H1 (cell line): ENCODE measurements around the gene LIX1L. TPM values are rescaled to one million over a fixed set of nuclear protein-coding genes. Genes with fewer than 3 reads are reported as not detected.

ENCODE experiments used
- CTCF ChIA-PET: fragments of 300-600 bp; sonication (Branson Sonifier 250); formaldehyde crosslinking; loops from one replicate; lab custom pipeline; 2021; ENCODE audit not compliant: partially characterized antibody; lab: Charles Lee
- POLR2A ChIA-PET: fragments of 300-600 bp; sonication (Branson Sonifier 250); formaldehyde crosslinking; loops from one replicate; lab custom pipeline; 2021; ENCODE audit warnings: inconsistent platforms; ENCODE audit not compliant: partially characterized antibody; lab: Charles Lee
- DNase-seq, 2 experiments: peaks; one replicate each; pipeline versions ENCODE4 v3.0.0 to v3.0.0-alpha.2; 2010 to 2022; ENCODE audit warnings: low spot score in 2 of 2, low read depth in 1 of 2, mixed read lengths in 1 of 2
- FAIRE-seq: peaks from 2 replicates; lab custom pipeline; 2011; peaks lifted over from hg19 to GRCh38; lab: Jason Lieb, UNC
- H2AFZ ChIP-seq: 2 replicates; pipeline ENCODE4 v1.8.1; 2012; ENCODE audit warnings: low read length, inconsistent platforms
- H2AK5ac ChIP-seq: 2 replicates; pipeline ENCODE4 v1.6.1; 2013; ENCODE audit warnings: low read depth, low read length
- H2BK120ac ChIP-seq: replicated peaks from 2 replicates; pipeline ENCODE3; 2013; ENCODE audit warnings: low read depth, low read length, inconsistent platforms
- H2BK12ac ChIP-seq: 2 replicates; pipeline ENCODE4 v1.6.1; 2013; ENCODE audit warnings: low read depth, low read length
- H2BK15ac ChIP-seq: 2 replicates; pipeline ENCODE4 v1.6.1; 2013; ENCODE audit warnings: low read length
- H2BK20ac ChIP-seq: 2 replicates; pipeline ENCODE4 v1.6.1; 2013; ENCODE audit warnings: low read length
- H2BK5ac ChIP-seq: 2 replicates; pipeline ENCODE4 v1.6.1; 2013; ENCODE audit warnings: low read depth, low read length
- H3K14ac ChIP-seq: 2 replicates; pipeline ENCODE4 v1.6.1; 2013; ENCODE audit warnings: inconsistent platforms; ENCODE audit not compliant: insufficient read length
- H3K18ac ChIP-seq: 2 replicates; pipeline ENCODE4 v1.6.1; 2013; ENCODE audit warnings: low read length; ENCODE audit errors: extremely low read depth
- H3K23ac ChIP-seq: 2 replicates; pipeline ENCODE4 v1.6.1; 2013; ENCODE audit warnings: inconsistent platforms; ENCODE audit not compliant: insufficient read length
- H3K23me2 ChIP-seq: 2 replicates; pipeline ENCODE4 v1.6.1; 2013; ENCODE audit warnings: low read depth, low read length
- H3K27ac ChIP-seq: 2 replicates; pipeline ENCODE4 v1.6.1; 2011; ENCODE audit warnings: low read depth, low read length, inconsistent platforms
- H3K27me3 ChIP-seq, 4 experiments: replicated peaks in 1 of 4; 1 replicate in 1 of 4; 2 replicates in 3 of 4; pipeline versions ENCODE4 v1.6.1 to v1.8.1; 2011 to 2013; ENCODE audit warnings: low read length in 3 of 4, mild to moderate bottlenecking in 3 of 4, inconsistent platforms in 2 of 4, mixed read lengths in 2 of 4, moderate library complexity in 1 of 4; ENCODE audit not compliant: control insufficient read depth in 3 of 4, insufficient read depth in 3 of 4; ENCODE audit errors: extremely low read depth in 1 of 4
- H3K36me3 ChIP-seq, 4 experiments: 2 replicates each; pipeline versions ENCODE4 v1.6.1 to v1.8.1; 2011 to 2013; ENCODE audit warnings: mild to moderate bottlenecking in 4 of 4, low read length in 3 of 4, moderate library complexity in 2 of 4, control low read depth in 1 of 4, inconsistent platforms in 1 of 4; ENCODE audit not compliant: insufficient read depth in 4 of 4, control insufficient read depth in 2 of 4
- H3K4ac ChIP-seq: replicated peaks from 2 replicates; pipeline ENCODE3; 2013; ENCODE audit warnings: low read length, low read depth, mixed read lengths, inconsistent platforms; ENCODE audit not compliant: insufficient read length
- H3K4me1 ChIP-seq, 4 experiments: replicated peaks in 1 of 4; 1 replicate in 1 of 4; 2 replicates in 3 of 4; pipeline versions ENCODE4 v1.6.1 to v1.8.1; 2011 to 2013; ENCODE audit warnings: low read length in 3 of 4, inconsistent platforms in 2 of 4, mixed read lengths in 1 of 4; ENCODE audit not compliant: insufficient read depth in 4 of 4, control insufficient read depth in 3 of 4
- H3K4me2 ChIP-seq, 2 experiments: 2 replicates each; pipeline versions ENCODE4 v1.6.1 to v1.8.1; 2011 to 2013; ENCODE audit warnings: low read depth in 2 of 2, low read length in 2 of 2, control low read depth in 1 of 2, inconsistent platforms in 1 of 2, mild to moderate bottlenecking in 1 of 2; ENCODE audit not compliant: insufficient read depth in 1 of 2
- H3K4me3 ChIP-seq, 4 experiments: fragments of 200-600, 300-600 bp in 1 of 4; sonication (generic), shearing (Covaris generic), sonication (Bioruptor Twin) in 1 of 4; 2 replicates each; pipeline versions ENCODE4 v1.5.1 to v1.8.1; 2011 to 2016; ENCODE audit warnings: low read length in 4 of 4, low read depth in 3 of 4, control low read depth in 2 of 4, inconsistent platforms in 2 of 4, mild to moderate bottlenecking in 2 of 4, mixed read lengths in 1 of 4, moderate library complexity in 1 of 4; ENCODE audit not compliant: insufficient read depth in 2 of 4; ENCODE audit errors: extremely low read depth in 1 of 4
- H3K56ac ChIP-seq: replicated peaks from 2 replicates; pipeline ENCODE3; 2013; ENCODE audit warnings: low read depth, mild to moderate bottlenecking, mixed read lengths, low read length, inconsistent platforms; ENCODE audit not compliant: insufficient read length
- H3K79me1 ChIP-seq: 2 replicates; pipeline ENCODE4 v1.6.1; 2013; ENCODE audit warnings: low read depth, low read length, control low read depth
- H3K79me2 ChIP-seq, 2 experiments: 2 replicates each; pipeline versions ENCODE4 v1.6.1 to v1.8.1; 2012 to 2013; ENCODE audit warnings: low read length in 2 of 2, mild to moderate bottlenecking in 2 of 2, inconsistent platforms in 1 of 2; ENCODE audit not compliant: insufficient read depth in 2 of 2, control insufficient read depth in 1 of 2
- H3K9ac ChIP-seq, 4 experiments: replicated peaks in 1 of 4; 1 replicate in 1 of 4; 2 replicates in 3 of 4; pipeline versions ENCODE4 v1.6.1 to v1.8.1; 2011 to 2013; ENCODE audit warnings: low read depth in 3 of 4, low read length in 3 of 4, control low read depth in 2 of 4, mild to moderate bottlenecking in 2 of 4, moderate library complexity in 2 of 4, inconsistent platforms in 1 of 4; ENCODE audit errors: extremely low read depth in 1 of 4
- H3K9me3 ChIP-seq, 2 experiments: 2 replicates each; pipeline versions ENCODE4 v1.6.1 to v1.8.1; 2012 to 2013; ENCODE audit warnings: mild to moderate bottlenecking in 2 of 2, moderate library complexity in 2 of 2, control low read depth in 1 of 2, inconsistent platforms in 1 of 2, low read depth in 1 of 2, low read length in 1 of 2, mixed read lengths in 1 of 2; ENCODE audit not compliant: insufficient read depth in 2 of 2
- H4K20me1 ChIP-seq, 2 experiments: replicated peaks in 1 of 2; 2 replicates each; pipeline versions ENCODE3 to v1.8.1; 2011 to 2013; ENCODE audit warnings: inconsistent platforms in 2 of 2, low read length in 2 of 2, mild to moderate bottlenecking in 1 of 2; ENCODE audit not compliant: insufficient read depth in 2 of 2, control insufficient read depth in 1 of 2
- H4K5ac ChIP-seq: 2 replicates; pipeline ENCODE4 v1.6.1; 2013; ENCODE audit warnings: low read length, low read depth, mixed read lengths, inconsistent platforms; ENCODE audit not compliant: insufficient read length
- H4K8ac ChIP-seq: 2 replicates; pipeline ENCODE4 v1.8.0; 2013; ENCODE audit warnings: mild to moderate bottlenecking, moderate library complexity, low read length, inconsistent platforms; ENCODE audit not compliant: insufficient read depth; ENCODE audit errors: extremely low read depth
- H4K91ac ChIP-seq: replicated peaks from 2 replicates; pipeline ENCODE3; 2013; ENCODE audit warnings: low read length, mixed read lengths, inconsistent platforms; ENCODE audit not compliant: insufficient read length
- BACH1 ChIP-seq: IDR thresholded peaks from 2 replicates; pipeline ENCODE4 v1.6.1; 2012; ENCODE audit warnings: low read length, improper control_type of control experiment
- KDM5A ChIP-seq: fragments of 200-600 bp; IDR thresholded peaks from 2 replicates; pipeline ENCODE4 v1.7.1; 2012; ENCODE audit warnings: mild to moderate bottlenecking, low read length, inconsistent platforms, mixed read lengths
- SIX5 ChIP-seq: IDR thresholded peaks from 2 replicates; pipeline ENCODE4 v1.6.1; 2011; ENCODE audit warnings: mild to moderate bottlenecking, low read depth, low read length
- WGBS, 2 experiments: shearing (Covaris generic) in 1 of 2; methylation state at CpG; one replicate each; pipeline versions ENCODE4 v1.1.6 to v1.1.7; 2013 to 2015; ENCODE audit warnings: low lambda C conversion rate in 2 of 2, mixed read lengths in 2 of 2, inconsistent platforms in 1 of 2, low coverage in 1 of 2, missing lambda C conversion rate in 1 of 2; ENCODE audit not compliant: insufficient replicate concordance in 2 of 2, insufficient coverage in 1 of 2, insufficient read length in 1 of 2; ENCODE audit errors: extremely low coverage in 1 of 2, missing lambda C conversion rate in 1 of 2; 5-methylcytosine and 5-hydroxymethylcytosine counted together
- polyA plus RNA-seq, 7 experiments: library from polyadenylated mRNA; depleted of rRNA in 3 of 7; stranded (reverse) in 5 of 7; unstranded in 2 of 7; fragments of >200 nt in 5 of 7; fragments of 200-250 nt in 2 of 7; gene quantifications; 1 replicate in 5 of 7; 2 replicates in 1 of 7; 4 replicates in 1 of 7; pipeline versions ENCODE4 v1.2.1 to v1.2.3, GENCODE V29; 2011 to 2013; ENCODE audit warnings: missing spikeins in 2 of 7, mixed read lengths in 2 of 7
- total RNA-seq: library from RNA; stranded (reverse); fragmentation: NEBNext Ultra II Directional; extraction: Animal tissue kit (Norgen Biotek cat#: 25700); gene quantifications from 2 replicates; pipeline ENCODE4 v1.2.1, GENCODE V29; 2021

The LIX1L gene
- total and polyA plus RNA-seq, 2 of the 8 experiments (the other 6 are each of a cell fraction or from before 2014, with no cell fraction given) = 2.9 to 3.7 TPM

GRCh38 chr1:145892486-145893087 lies 65.2 kb downstream of the LIX1L start:
- Histone ChIP-seq H2BK20ac (no peak overlapping the region), H3K56ac (no peak overlapping the region), H2AK5ac (no peak overlapping the region), H3K4ac (no peak overlapping the region), H3K14ac (no peak overlapping the region), H3K36me3 (no peaks in the 10 kb centered on the region), H3K4me1 (peaks cover 0 to 6% (median 4%) of the 10 kb centered on the region in 4 experiments; a peak in 3 of 7 replicates), H2BK5ac (0 out of 2 replicates have a peak overlapping the region, but pooled peaks have one; percentile 57), H3K79me2 (no peaks in the 10 kb centered on the region), H3K4me2 (peak overlapping the region; percentile 30 to 57; a peak in 3 of 4 replicates), H3K27ac (no peak overlapping the region), H3K4me3 (peak overlapping the region in 3 of 4 experiments; percentile 2 to 48 (median 3); a peak in 3 of 8 replicates), H3K27me3 (no peaks in the 10 kb centered on the region), H2BK120ac (no peak overlapping the region), H3K9me3 (no peaks in the 10 kb centered on the region), H2BK15ac (peak overlapping the region; percentile 19; the same call in 1 of the 2 replicates), H2BK12ac (0 out of 2 replicates have a peak overlapping the region, but pooled peaks have one; percentile 27), H3K23me2 (no peaks in the 10 kb centered on the region), H4K5ac (no peak overlapping the region), H3K18ac (no peak overlapping the region), H3K23ac (no peak overlapping the region), H4K8ac (no peak overlapping the region), H2AFZ (peak overlapping the region; percentile 88), H3K9ac (no peak overlapping the region), H3K79me1 (no peaks in the 10 kb centered on the region), H4K20me1 (no peaks in the 10 kb centered on the region), H4K91ac (no peak overlapping the region)
- TF ChIP-seq KDM5A = no peak
- TF ChIP-seq SIX5 = no peak
- TF ChIP-seq BACH1 = no peak
- POLR2A ChIA-PET = interaction anchor here (0.5 to 2.1 kb wide), 13 partner anchors 10 to 159 kb away, joined by 3 to 8 read pairs (median 3); partner anchors contain the start of genes NUDT17 and PEX11B
- DNase-seq = no peak
- no peak for FAIRE-seq
- 89% methylated on average over 3 of the region's 3 CpGs; no CpG with 5 or more reads in 1 of the 2 experiments for WGBS, 2 experiments
- CTCF ChIA-PET = interaction anchor here (0.7 to 8.7 kb wide), 33 partner anchors 9 to 143 kb away, joined by 3 to 146 read pairs (median 8); partner anchors contain the start of genes ANKRD34A, ITGA10, LIX1L and NUDT17
